Mesendoderm (in vitro differentiated cells): Measurements from ENCODE around the gene GPR4. TPM values are rescaled to one million over a fixed set of nuclear protein-coding genes. Genes with fewer than 3 reads are reported as not detected.

Experiments
- DNase-seq: peaks from one replicate; pipeline ENCODE4 v3.0.0; 2013
- H2AK5ac ChIP-seq: 2 replicates; pipeline ENCODE4 v1.6.1; 2013; ENCODE audit warnings: low read length, inconsistent platforms
- H2BK120ac ChIP-seq: 2 replicates; pipeline ENCODE4 v1.6.1; 2013; ENCODE audit warnings: low read depth, mild to moderate bottlenecking, low read length, moderate library complexity, mixed read lengths
- H2BK15ac ChIP-seq: replicated peaks from 2 replicates; pipeline ENCODE4 v1.6.1; 2013; ENCODE audit warnings: low read depth, mild to moderate bottlenecking, moderate library complexity
- H2BK5ac ChIP-seq: 2 replicates; pipeline ENCODE4 v1.6.1; 2013; ENCODE audit warnings: low read length, inconsistent platforms
- H3K18ac ChIP-seq: 2 replicates; pipeline ENCODE4 v1.6.1; 2013; ENCODE audit warnings: mild to moderate bottlenecking, low read length, mixed read lengths
- H3K23ac ChIP-seq: one replicate; pipeline ENCODE4 v1.6.1; 2013; ENCODE audit warnings: low read length
- H3K27ac ChIP-seq: 2 replicates; pipeline ENCODE4 v1.5.1; 2013; ENCODE audit warnings: low read depth, mild to moderate bottlenecking, inconsistent platforms, low read length, moderate library complexity
- H3K27me3 ChIP-seq: 2 replicates; pipeline ENCODE4 v1.6.1; 2013; ENCODE audit warnings: low read length, control low read depth, mild to moderate bottlenecking, inconsistent platforms; ENCODE audit not compliant: insufficient read depth, poor library complexity
- H3K36me3 ChIP-seq: 2 replicates; pipeline ENCODE4 v1.6.1; 2013; ENCODE audit warnings: low read length, inconsistent platforms; ENCODE audit not compliant: control insufficient read depth, insufficient read depth
- H3K4ac ChIP-seq: one replicate; pipeline ENCODE4 v1.6.1; 2013; ENCODE audit warnings: low read depth, mild to moderate bottlenecking, low read length, moderate library complexity
- H3K4me1 ChIP-seq: 2 replicates; pipeline ENCODE4 v1.6.1; 2013; ENCODE audit warnings: low read depth, low read length, inconsistent platforms; ENCODE audit not compliant: control insufficient read depth
- H3K4me2 ChIP-seq: 2 replicates; pipeline ENCODE4 v1.6.1; 2013; ENCODE audit warnings: low read length
- H3K4me3 ChIP-seq: 2 replicates; pipeline ENCODE4 v1.5.1; 2013; ENCODE audit warnings: mild to moderate bottlenecking, low read length
- H3K56ac ChIP-seq: one replicate; pipeline ENCODE4 v1.6.1; 2013; ENCODE audit warnings: low read length
- H3K79me1 ChIP-seq: 2 replicates; pipeline ENCODE4 v1.6.1; 2013; ENCODE audit warnings: low read length, inconsistent platforms
- H3K79me2 ChIP-seq: 2 replicates; pipeline ENCODE4 v1.6.1; 2013; ENCODE audit warnings: mild to moderate bottlenecking, low read length; ENCODE audit not compliant: control insufficient read depth, insufficient read depth
- H3K9ac ChIP-seq: 2 replicates; pipeline ENCODE4 v1.6.1; 2013; ENCODE audit warnings: low read length, inconsistent platforms
- H4K5ac ChIP-seq: one replicate; pipeline ENCODE4 v1.6.1; 2013; ENCODE audit warnings: low read length
- H4K8ac ChIP-seq: one replicate; pipeline ENCODE4 v1.6.1; 2013; ENCODE audit warnings: low read depth, mild to moderate bottlenecking, control low read depth, low read length, moderate library complexity
- WGBS: extraction: QIAGEN DNeasy Blood & Tissue Kit; methylation state at CpG from one replicate; pipeline ENCODE4 v1.1.7; 2013; ENCODE audit warnings: low lambda C conversion rate, missing lambda C conversion rate; ENCODE audit not compliant: insufficient coverage; ENCODE audit errors: extremely low coverage; 5-methylcytosine and 5-hydroxymethylcytosine counted together
- small RNA-seq: library from polyadenylated mRNA; stranded (forward); fragments of <200 nt; extraction: miRNeasy Mini kit (QIAGEN cat#:217004); gene quantifications from one replicate; pipeline ENCODE3, GENCODE V24; 2013; ENCODE audit not compliant: insufficient read depth

The GPR4 gene

GRCh38 chr19:45547965-45548609 is 53.9 kb downstream of the GPR4 start:
- H3K79me1 ChIP-seq = no peaks in the 10 kb centered on the region

GRCh38 chr19:45547211-45547770 is 54.7 kb downstream of the GPR4 start:
- H3K4ac ChIP-seq = no peak overlapping the region
- no peak overlapping the region for H3K23ac ChIP-seq
- no peak overlapping the region for H2BK5ac ChIP-seq
- H3K56ac ChIP-seq = no peak overlapping the region
- H3K9ac ChIP-seq = no peak overlapping the region
- no peaks in the 10 kb centered on the region for H3K4me1 ChIP-seq
- no peak overlapping the region for H2BK120ac ChIP-seq
- no peak overlapping the region for H3K27ac ChIP-seq
- DNase-seq = no peak
- no peak overlapping the region for H3K18ac ChIP-seq
- no peak overlapping the region for H4K8ac ChIP-seq
- H3K79me1 ChIP-seq = no peaks in the 10 kb centered on the region
- H3K4me3 ChIP-seq = no peak overlapping the region
- no peaks in the 10 kb centered on the region for H3K27me3 ChIP-seq
- no peaks in the 10 kb centered on the region for H3K79me2 ChIP-seq
- WGBS = no CpG with 5 or more reads among the region's 10 CpGs
- no peak overlapping the region for H2AK5ac ChIP-seq
- no peaks in the 10 kb centered on the region for H3K36me3 ChIP-seq
- no peak overlapping the region for H2BK15ac ChIP-seq
- no peak overlapping the region for H4K5ac ChIP-seq
- no peak overlapping the region for H3K4me2 ChIP-seq

More at GRCh38 chr19:45547965-45548609, 53.9 kb downstream of the GPR4 start:
- no peaks in the 10 kb centered on the region for H3K36me3 ChIP-seq
- no peak overlapping the region for H2BK5ac ChIP-seq
- H3K4me3 ChIP-seq = no peak overlapping the region
- H2BK15ac ChIP-seq = no peak overlapping the region
- H4K8ac ChIP-seq = no peak overlapping the region
- no peaks in the 10 kb centered on the region for H3K27me3 ChIP-seq
- H4K5ac ChIP-seq = no peak overlapping the region
- H3K4me1 ChIP-seq = no peaks in the 10 kb centered on the region
- H3K18ac ChIP-seq = no peak overlapping the region
- no peak overlapping the region for H2BK120ac ChIP-seq
- H3K4me2 ChIP-seq = no peak overlapping the region
- no peak overlapping the region for H3K56ac ChIP-seq
- no peak overlapping the region for H2AK5ac ChIP-seq
- no peaks in the 10 kb centered on the region for H3K79me2 ChIP-seq
- WGBS = no CpG with 5 or more reads among the region's 9 CpGs
- no peak overlapping the region for H3K23ac ChIP-seq
- H3K4ac ChIP-seq = no peak overlapping the region
- H3K9ac ChIP-seq = no peak overlapping the region
- DNase-seq = peak; percentile 51
- no peak overlapping the region for H3K27ac ChIP-seq

- WGBS = no CpG with 5 or more reads among the region's 7 CpGs
- Histone ChIP-seq H2BK120ac (no peak overlapping the region), H3K4me1 (no peaks in the 10 kb centered on the region), H3K9ac (no peak overlapping the region), H3K56ac (no peak overlapping the region), H4K5ac (no peak overlapping the region), H3K79me2 (no peaks in the 10 kb centered on the region), H3K27ac (no peak overlapping the region), H3K27me3 (no peaks in the 10 kb centered on the region), H3K4me2 (no peak overlapping the region), H3K4me3 (no peak overlapping the region), H3K4ac (no peak overlapping the region), H2BK15ac (no peak overlapping the region), H4K8ac (no peak overlapping the region), H3K18ac (no peak overlapping the region), H2AK5ac (no peak overlapping the region), H3K23ac (no peak overlapping the region), H3K79me1 (no peaks in the 10 kb centered on the region), H2BK5ac (no peak overlapping the region), H3K36me3 (no peaks in the 10 kb centered on the region)
- DNase-seq = no peak
Observed at GRCh38 chr19:45542234-45542668, 59.8 kb downstream of the GPR4 start.

Small RNAs within 50 kb of the gene (small RNA-seq; reads per million reads assigned to genes)
- gene RN7SL836P = not detected
